Embryonic facial prominence (tissue), 1 donor: ENCODE results near the gene SLC44A2.

ENCODE experiments used
- DNase-seq: peaks from one replicate; pipeline ENCODE4 v3.0.0-alpha.2; 2016; ENCODE audit errors: extremely low spot score

The SLC44A2 gene

GRCh38 chr19:10682397-10683063, 57.2 kb downstream of the SLC44A2 start:
- DNase-seq: no peak

- no peak for DNase-seq
Measured at GRCh38 chr19:10683064-10683426, 57.7 kb downstream of the SLC44A2 start.

- no peak for DNase-seq
Measured at GRCh38 chr19:10683582-10683981, 58.2 kb downstream of the SLC44A2 start.

- no peak for DNase-seq
Measured at GRCh38 chr19:10685210-10685609, 59.9 kb downstream of the SLC44A2 start.

- DNase-seq: no peak
Measured at GRCh38 chr19:10686193-10686592, 60.8 kb downstream of the SLC44A2 start.

GRCh38 chr19:10686661-10687517, 61.5 kb downstream of the SLC44A2 start:
- no peak for DNase-seq

- no peak for DNase-seq
Measured at GRCh38 chr19:10687518-10688288, 62.4 kb downstream of the SLC44A2 start.

- DNase-seq: no peak
Measured at GRCh38 chr19:10688545-10689280, 63.4 kb downstream of the SLC44A2 start.

- no peak for DNase-seq
Measured at GRCh38 chr19:10690341-10690781, 65.0 kb downstream of the SLC44A2 start.

GRCh38 chr19:10691178-10691881, 66.0 kb downstream of the SLC44A2 start:
- DNase-seq: no peak

GRCh38 chr19:10691883-10692282, 66.5 kb downstream of the SLC44A2 start:
- DNase-seq: no peak

- no peak for DNase-seq
Measured at GRCh38 chr19:10692673-10693264, 67.4 kb downstream of the SLC44A2 start.
